ENCODE data around the gene TENM3. TPM values are rescaled to one million over a fixed set of nuclear protein-coding genes. Genes with fewer than 3 reads are reported as not detected.

The TENM3 gene
- total RNA-seq, 2 experiments from 2014 or later: not detected

DNA sequence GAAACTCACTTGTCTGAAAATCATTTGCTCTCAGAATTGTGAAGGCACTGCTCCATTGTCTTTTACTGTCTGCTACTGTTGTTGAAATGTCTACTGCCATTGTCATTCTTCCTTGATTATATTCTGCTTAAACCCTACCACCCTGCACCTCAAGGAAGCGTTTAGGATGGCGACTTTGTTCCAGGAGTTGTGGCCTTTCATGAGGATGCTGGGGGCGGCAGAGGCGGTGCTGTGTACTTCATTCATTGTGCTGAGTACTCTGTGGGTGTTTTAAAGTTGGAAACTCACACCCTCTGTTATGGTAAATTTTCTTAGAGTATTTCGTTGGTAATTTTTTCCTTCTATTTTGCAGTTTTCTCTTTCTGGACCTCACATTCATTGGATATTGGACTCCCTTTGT lies 258.9 kb downstream of the TENM3 start:
- Histone ChIP-seq H3K79me2 (ENCODE audit: insufficient read depth, low read depth, low read length) (no peaks in the 10 kb centered on the region), H3K9me2 (ENCODE audit: insufficient read depth, low read length) (no peaks in the 10 kb centered on the region), H3K9me3 (ENCODE audit: low read length) (no peaks in the 10 kb centered on the region), H2AFZ (ENCODE audit: low read length) (no peak overlapping the region), H3K36me3 (ENCODE audit: insufficient read depth, low read length) (no peaks in the 10 kb centered on the region), H3K4me2 (ENCODE audit: low read length) (no peak overlapping the region), H3K4me3 (ENCODE audit: low read depth, low read length, poor library complexity, severe bottlenecking) (no peak overlapping the region), H3K27ac (ENCODE audit: low read depth, low read length, poor library complexity, severe bottlenecking) (no peak overlapping the region), H4K20me1 (ENCODE audit: insufficient read depth, low read length) (no peaks in the 10 kb centered on the region), H3K4me1 (ENCODE audit: insufficient read depth, low read length, poor library complexity, severe bottlenecking) (no peaks in the 10 kb centered on the region)
- no TSS peak for BruUV-seq (replicated peaks)
- no peak for DNase-seq (ENCODE audit: low spot score)
- intact Hi-C loops (cut with micrococcal nuclease; ENCODE audit: unreplicated experiment): no loop called here
- ChIA-PET POLR2A (interaction anchor here (0.6 kb wide), 1 partner anchor 30 kb away, joined by 7 read pairs; no protein-coding TSS in a partner anchor), CTCF (ENCODE audit: unreplicated experiment) (no interaction called here)
- TF ChIP-seq, protein P1, sequence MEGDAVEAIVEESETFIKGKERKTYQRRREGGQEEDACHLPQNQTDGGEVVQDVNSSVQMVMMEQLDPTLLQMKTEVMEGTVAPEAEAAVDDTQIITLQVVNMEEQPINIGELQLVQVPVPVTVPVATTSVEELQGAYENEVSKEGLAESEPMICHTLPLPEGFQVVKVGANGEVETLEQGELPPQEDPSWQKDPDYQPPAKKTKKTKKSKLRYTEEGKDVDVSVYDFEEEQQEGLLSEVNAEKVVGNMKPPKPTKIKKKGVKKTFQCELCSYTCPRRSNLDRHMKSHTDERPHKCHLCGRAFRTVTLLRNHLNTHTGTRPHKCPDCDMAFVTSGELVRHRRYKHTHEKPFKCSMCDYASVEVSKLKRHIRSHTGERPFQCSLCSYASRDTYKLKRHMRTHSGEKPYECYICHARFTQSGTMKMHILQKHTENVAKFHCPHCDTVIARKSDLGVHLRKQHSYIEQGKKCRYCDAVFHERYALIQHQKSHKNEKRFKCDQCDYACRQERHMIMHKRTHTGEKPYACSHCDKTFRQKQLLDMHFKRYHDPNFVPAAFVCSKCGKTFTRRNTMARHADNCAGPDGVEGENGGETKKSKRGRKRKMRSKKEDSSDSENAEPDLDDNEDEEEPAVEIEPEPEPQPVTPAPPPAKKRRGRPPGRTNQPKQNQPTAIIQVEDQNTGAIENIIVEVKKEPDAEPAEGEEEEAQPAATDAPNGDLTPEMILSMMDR (conservative IDR thresholded peaks at IDR 0.05; ENCODE audit: low read length): no peak
- TF ChIP-seq EZH2phosphoT487 (IDR thresholded peaks at IDR 0.05; ENCODE audit: borderline replicate concordance, low read depth, low read length): no peak

DNA sequence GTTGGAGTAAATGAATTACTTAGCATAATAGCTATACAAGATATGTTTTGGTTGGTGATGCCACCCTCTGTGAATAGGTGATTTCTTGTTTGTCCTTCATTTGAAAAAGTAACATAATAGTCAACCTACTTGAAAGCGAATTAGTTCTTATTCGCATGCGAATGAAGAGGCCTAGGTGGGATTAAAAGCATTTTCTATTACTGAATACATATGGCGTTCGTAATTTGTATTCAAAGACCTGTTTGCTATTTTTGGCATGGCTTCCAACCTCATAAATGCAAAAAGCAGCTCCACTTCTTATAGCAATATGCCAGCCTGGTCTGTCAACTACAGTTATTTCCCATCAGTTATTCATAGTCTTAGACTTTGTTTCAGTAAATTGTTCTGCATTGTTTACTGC lies 261.3 kb downstream of the TENM3 start:
- Histone ChIP-seq H3K9me2 (ENCODE audit: insufficient read depth, low read length) (no peaks in the 10 kb centered on the region), H3K36me3 (ENCODE audit: insufficient read depth, low read length) (no peaks in the 10 kb centered on the region), H3K9me3 (ENCODE audit: low read length) (no peaks in the 10 kb centered on the region), H3K79me2 (ENCODE audit: insufficient read depth, low read depth, low read length) (no peaks in the 10 kb centered on the region), H4K20me1 (ENCODE audit: insufficient read depth, low read length) (no peaks in the 10 kb centered on the region), H2AFZ (ENCODE audit: low read length) (no peak overlapping the region), H3K4me3 (ENCODE audit: low read depth, low read length, poor library complexity, severe bottlenecking) (no peak overlapping the region), H3K27ac (ENCODE audit: low read depth, low read length, poor library complexity, severe bottlenecking) (no peak overlapping the region), H3K4me2 (ENCODE audit: low read length) (no peak overlapping the region), H3K4me1 (ENCODE audit: insufficient read depth, low read length, poor library complexity, severe bottlenecking) (no peaks in the 10 kb centered on the region)
- intact Hi-C loops (cut with micrococcal nuclease; ENCODE audit: unreplicated experiment): no loop called here
- no peak for TF ChIP-seq EZH2phosphoT487 (IDR thresholded peaks at IDR 0.05; ENCODE audit: borderline replicate concordance, low read depth, low read length)
- TF ChIP-seq, protein P1 (conservative IDR thresholded peaks at IDR 0.05; ENCODE audit: low read length): no peak
- no TSS peak for BruUV-seq (replicated peaks)
- DNase-seq (ENCODE audit: low spot score): no peak
- POLR2A ChIA-PET: no interaction called here
- CTCF ChIA-PET (ENCODE audit: unreplicated experiment): no interaction called here

DNA sequence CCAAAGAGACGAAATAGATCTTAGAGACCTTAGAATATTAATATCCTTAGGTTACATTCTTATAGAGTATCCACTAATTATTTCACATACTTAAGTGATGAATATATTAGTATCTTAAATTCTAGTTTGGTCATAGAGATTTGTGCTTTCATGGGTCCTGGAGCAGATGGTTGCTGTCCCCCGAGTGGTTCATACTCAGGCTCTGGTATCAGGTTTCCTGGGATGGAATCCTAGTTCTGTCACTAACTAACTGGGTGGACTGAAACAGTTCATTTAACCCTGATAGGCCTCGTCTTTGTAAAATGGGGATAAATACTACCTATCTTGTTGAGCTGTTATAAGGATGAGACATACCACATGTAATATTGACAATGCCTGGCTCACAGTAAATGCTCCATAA lies 264.6 kb downstream of the TENM3 start:
- H3K4me2 ChIP-seq (ENCODE audit: low read length): no peak overlapping the region
- no peaks in the 10 kb centered on the region for H3K36me3 ChIP-seq (ENCODE audit: insufficient read depth, low read length)
- no peak overlapping the region for H3K4me3 ChIP-seq (ENCODE audit: low read depth, low read length, poor library complexity, severe bottlenecking)
- no peaks in the 10 kb centered on the region for H3K9me3 ChIP-seq (ENCODE audit: low read length)
- ChIA-PET CTCF (ENCODE audit: unreplicated experiment) (no interaction called here), POLR2A (interaction anchor here (1.1 kb wide), 1 partner anchor 22 kb away, joined by 3 read pairs; no protein-coding TSS in a partner anchor)
- BruUV-seq (replicated peaks): no TSS peak
- no peaks in the 10 kb centered on the region for H4K20me1 ChIP-seq (ENCODE audit: insufficient read depth, low read length)
- H3K4me1 ChIP-seq (ENCODE audit: insufficient read depth, low read length, poor library complexity, severe bottlenecking): no peaks in the 10 kb centered on the region
- TF ChIP-seq, protein P1 (conservative IDR thresholded peaks at IDR 0.05; ENCODE audit: low read length): no peak
- TF ChIP-seq EZH2phosphoT487 (IDR thresholded peaks at IDR 0.05; ENCODE audit: borderline replicate concordance, low read depth, low read length): no peak
- intact Hi-C loops (cut with micrococcal nuclease; ENCODE audit: unreplicated experiment): no loop called here
- H2AFZ ChIP-seq (ENCODE audit: low read length): no peak overlapping the region
- no peaks in the 10 kb centered on the region for H3K79me2 ChIP-seq (ENCODE audit: insufficient read depth, low read depth, low read length)
- no peak for DNase-seq (ENCODE audit: low spot score)
- H3K27ac ChIP-seq (ENCODE audit: low read depth, low read length, poor library complexity, severe bottlenecking): no peak overlapping the region
- no peaks in the 10 kb centered on the region for H3K9me2 ChIP-seq (ENCODE audit: insufficient read depth, low read length)

Data from OCI-LY7 (cell line).